GM03348 (cell line): Measurements from ENCODE around the gene DNAAF1.
A peak's percentile ranks its signal among the peaks of the same experiment; 100 is the strongest.
"Not testable (repeated sequence)": the region's sequence is repeated elsewhere in the genome, so short reads cannot be mapped to it uniquely, and the experiment has no call there.

Experiments used
- DNase-seq: peaks from one replicate; pipeline ENCODE4 v3.0.0; 2012; ENCODE audit warnings: low spot score

DNAAF1 gene

GRCh38 chr16:84144859-84145639 is at the start of gene DNAAF1, which contains the start of gene HSDL1:
TSS of gene DNAAF1 (plus strand) at chr16:84145308. CDS start at chr16:84145441, 133 bp downstream.
TSS of gene HSDL1 (minus strand) at chr16:84145177. CDS start at chr16:84131321, 13,856 bp downstream.
- DNase-seq: peak; percentile 100

- DNase-seq: no peak
Observed at GRCh38 chr16:84095466-84095865, 49.6 kb upstream of the DNAAF1 start.

- no peak for DNase-seq
Observed at GRCh38 chr16:84096447-84097005, 48.6 kb upstream of the DNAAF1 start.

- DNase-seq: no peak
Observed at GRCh38 chr16:84098939-84099338, 46.2 kb upstream of the DNAAF1 start.

GRCh38 chr16:84103678-84104077 is 41.4 kb upstream of the DNAAF1 start:
- peak; percentile 32 for DNase-seq

GRCh38 chr16:84104231-84104630 is 40.9 kb upstream of the DNAAF1 start:
- no peak for DNase-seq

- DNase-seq: no peak
Observed at GRCh38 chr16:84105301-84105815, 39.8 kb upstream of the DNAAF1 start.

- no peak for DNase-seq
Observed at GRCh38 chr16:84105948-84106740, 39.0 kb upstream of the DNAAF1 start.

GRCh38 chr16:84107921-84108320 is 37.2 kb upstream of the DNAAF1 start:
- no peak for DNase-seq

- no peak for DNase-seq
Observed at GRCh38 chr16:84109598-84110335, 35.3 kb upstream of the DNAAF1 start.

GRCh38 chr16:84110527-84110926 is 34.6 kb upstream of the DNAAF1 start:
- no peak for DNase-seq

GRCh38 chr16:84111525-84111924 is 33.6 kb upstream of the DNAAF1 start:
- no peak for DNase-seq

- DNase-seq: not testable (repeated sequence)
Observed at GRCh38 chr16:84111949-84112348, 33.2 kb upstream of the DNAAF1 start.

GRCh38 chr16:84115919-84116719 is 29.0 kb upstream of the DNAAF1 start:
- DNase-seq: no peak

- DNase-seq: peak; percentile 99
Observed at GRCh38 chr16:84116720-84117493, 28.2 kb upstream of the DNAAF1 start, which contains the start of gene MBTPS1. TSS of gene MBTPS1 (minus strand) at chr16:84116942. CDS start at chr16:84101783, 15,159 bp downstream.

GRCh38 chr16:84117494-84117843 is 27.6 kb upstream of the DNAAF1 start:
- no peak for DNase-seq

GRCh38 chr16:84118315-84118714 is 26.8 kb upstream of the DNAAF1 start:
- DNase-seq: not testable (repeated sequence)

GRCh38 chr16:84119368-84119767 is 25.7 kb upstream of the DNAAF1 start:
- DNase-seq: no peak

- no peak for DNase-seq
Observed at GRCh38 chr16:84120023-84120422, 25.1 kb upstream of the DNAAF1 start.

GRCh38 chr16:84121007-84121406 is 24.1 kb upstream of the DNAAF1 start:
- no peak for DNase-seq
